Jurkat, Clone E6-1 (cell line): ENCODE results near the gene LMX1A. TPM values are rescaled to one million over a fixed set of nuclear protein-coding genes. Genes with fewer than 3 reads are reported as not detected.

Experiments
- DNase-seq: peaks from one replicate; pipeline ENCODE4 v3.0.0-alpha.2; 2011; ENCODE audit warnings: low read depth, low spot score
- H3K4me3 ChIP-seq: 2 replicates; pipeline ENCODE4 v1.5.1; 2011; ENCODE audit warnings: mild to moderate bottlenecking, low read length, control low read depth, moderate library complexity
- polyA plus RNA-seq: library from polyadenylated mRNA; unstranded; fragments of >200 nt; gene quantifications from one replicate; pipeline ENCODE4 v1.2.1, GENCODE V29; 2012; ENCODE audit warnings: missing spikeins; ENCODE audit not compliant: insufficient read length, insufficient read depth

The LMX1A gene
- polyA plus RNA-seq, result not detected

GRCh38 chr1:165355977-165356811 lies at the start of gene LMX1A:
Gene LMX1A, minus strand, starts transcription at chr1:165356715. Its CDS starts 1,156 bp downstream, at chr1:165355559.
- H3K4me3 ChIP-seq, result no peak within 1 kb of the TSS
- DNase-seq, result no peak

- DNase-seq, result peak; percentile 8
- no peak overlapping the region for H3K4me3 ChIP-seq
Observed at GRCh38 chr1:165403835-165404482, 47.4 kb upstream of the LMX1A start.

DNA sequence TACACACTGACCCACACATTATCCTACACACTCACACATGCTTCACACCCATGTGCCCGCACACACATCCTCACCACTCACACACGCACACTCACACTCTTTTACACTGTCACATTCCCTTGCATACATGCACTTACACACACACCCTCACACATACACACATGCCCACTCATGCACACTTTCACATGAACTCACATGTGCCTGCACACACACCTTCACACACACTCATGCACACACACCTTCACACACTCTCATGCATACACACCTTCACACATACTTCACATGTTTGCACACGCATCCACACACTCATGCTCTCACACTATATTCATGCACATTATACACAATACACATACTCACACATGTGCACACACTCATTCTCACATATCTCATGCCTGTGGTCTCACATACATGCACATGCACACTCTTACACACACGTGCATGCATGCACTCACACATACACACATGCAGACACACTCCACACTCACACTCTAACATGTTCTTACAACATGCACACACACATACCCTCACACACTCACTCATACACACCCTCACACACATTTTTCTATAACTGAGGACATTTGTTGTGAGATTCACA lies 46.1 kb upstream of the LMX1A start:
- DNase-seq, result no peak
- no peak overlapping the region for H3K4me3 ChIP-seq

DNA sequence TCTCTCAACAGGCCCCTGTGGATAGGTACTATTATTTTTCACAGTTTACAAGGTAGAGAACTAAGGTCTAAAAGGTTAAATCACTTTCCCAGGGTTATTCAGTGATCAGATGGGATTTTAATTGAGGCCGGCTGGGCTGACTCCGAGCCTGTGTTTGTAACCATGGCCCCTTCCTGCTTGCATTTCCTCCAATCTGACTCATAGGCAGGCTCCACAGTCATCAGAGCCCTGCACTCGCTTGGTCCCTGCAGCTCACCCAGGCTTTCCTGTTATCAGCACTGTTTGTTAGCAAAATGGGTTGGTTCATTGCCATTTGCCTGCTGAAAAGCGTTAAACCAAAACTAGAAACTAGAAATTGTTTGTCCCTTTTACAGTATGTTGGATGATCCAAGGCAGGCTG lies 41.4 kb upstream of the LMX1A start:
- H3K4me3 ChIP-seq, result no peak overlapping the region
- no peak for DNase-seq

GRCh38 chr1:165395901-165396300 lies 39.4 kb upstream of the LMX1A start:
- no peak overlapping the region for H3K4me3 ChIP-seq
- no peak for DNase-seq

GRCh38 chr1:165395478-165395877 lies 39.0 kb upstream of the LMX1A start:
- H3K4me3 ChIP-seq, result no peak overlapping the region

GRCh38 chr1:165392634-165393571 lies 36.4 kb upstream of the LMX1A start:
- H3K4me3 ChIP-seq, result no peak overlapping the region

More at GRCh38 chr1:165395478-165395877, 39.0 kb upstream of the LMX1A start:
- no peak for DNase-seq

DNA sequence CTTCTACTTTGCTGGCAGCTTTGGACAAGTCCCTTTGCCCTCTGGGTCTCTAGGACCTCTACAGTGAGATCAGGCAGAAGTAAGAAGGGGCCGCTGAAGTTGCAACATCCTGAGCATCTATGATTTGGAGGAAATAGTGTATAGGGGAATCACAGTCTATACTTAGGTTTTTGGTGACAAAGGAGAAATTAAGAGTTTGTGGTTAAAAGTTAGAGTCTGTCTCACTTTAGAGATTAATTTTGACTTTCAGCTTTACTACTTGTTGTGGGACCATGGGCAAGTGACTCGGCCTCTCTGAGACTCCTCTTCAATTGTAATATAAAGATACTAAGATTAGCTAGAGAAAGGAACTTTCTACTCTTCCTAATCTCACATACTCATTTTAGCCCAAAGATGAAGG lies 33.1 kb upstream of the LMX1A start:
- H3K4me3 ChIP-seq, result no peak overlapping the region
- no peak for DNase-seq

More at GRCh38 chr1:165392634-165393571, 36.4 kb upstream of the LMX1A start:
- peak; percentile 95 for DNase-seq

DNA sequence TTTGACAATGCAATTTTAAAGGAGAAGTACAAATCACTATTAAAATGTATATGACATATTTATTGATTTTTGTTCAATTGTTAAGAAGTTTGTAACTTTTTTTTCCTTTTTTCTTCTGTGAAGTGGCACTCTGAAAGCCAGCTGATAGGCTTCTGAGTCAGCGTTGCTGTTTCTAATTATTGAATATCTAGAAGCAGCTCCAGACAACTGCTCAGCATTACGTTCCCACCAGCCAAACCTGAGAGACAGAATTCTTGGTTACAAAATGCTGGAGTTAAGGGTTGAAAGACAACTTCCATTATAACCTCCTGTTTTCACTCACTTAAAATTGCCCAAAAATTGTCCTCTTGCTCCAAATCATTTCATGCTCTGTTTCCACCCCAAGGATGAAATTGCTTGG lies 31.4 kb upstream of the LMX1A start:
- no peak overlapping the region for H3K4me3 ChIP-seq
- DNase-seq, result no peak

DNA sequence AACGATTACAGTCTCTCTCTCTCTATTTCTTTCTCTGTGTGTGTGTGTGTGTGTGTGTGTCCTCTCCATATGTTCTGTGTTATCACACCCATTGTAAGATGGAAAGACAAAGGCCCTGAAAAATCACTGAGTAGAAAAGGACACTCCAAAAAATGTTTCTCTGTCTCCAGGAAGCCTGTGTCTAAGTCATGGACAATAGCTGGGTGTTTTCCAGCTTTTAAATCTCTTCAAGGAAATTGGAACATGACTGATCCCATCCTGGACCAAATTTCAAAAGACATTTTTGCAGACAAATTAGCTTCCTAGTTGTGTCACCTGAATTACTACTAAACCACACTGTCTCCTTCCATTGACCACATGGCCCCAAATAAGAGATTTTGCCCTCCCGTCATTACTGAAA lies 31.0 kb upstream of the LMX1A start:
- H3K4me3 ChIP-seq, result no peak overlapping the region
- no peak for DNase-seq

GRCh38 chr1:165383599-165384405 lies 27.3 kb upstream of the LMX1A start:
- no peak overlapping the region for H3K4me3 ChIP-seq
- DNase-seq, result no peak

- H3K4me3 ChIP-seq, result no peak overlapping the region
- DNase-seq, result no peak
Observed at GRCh38 chr1:165383067-165383466, 26.6 kb upstream of the LMX1A start.

DNA sequence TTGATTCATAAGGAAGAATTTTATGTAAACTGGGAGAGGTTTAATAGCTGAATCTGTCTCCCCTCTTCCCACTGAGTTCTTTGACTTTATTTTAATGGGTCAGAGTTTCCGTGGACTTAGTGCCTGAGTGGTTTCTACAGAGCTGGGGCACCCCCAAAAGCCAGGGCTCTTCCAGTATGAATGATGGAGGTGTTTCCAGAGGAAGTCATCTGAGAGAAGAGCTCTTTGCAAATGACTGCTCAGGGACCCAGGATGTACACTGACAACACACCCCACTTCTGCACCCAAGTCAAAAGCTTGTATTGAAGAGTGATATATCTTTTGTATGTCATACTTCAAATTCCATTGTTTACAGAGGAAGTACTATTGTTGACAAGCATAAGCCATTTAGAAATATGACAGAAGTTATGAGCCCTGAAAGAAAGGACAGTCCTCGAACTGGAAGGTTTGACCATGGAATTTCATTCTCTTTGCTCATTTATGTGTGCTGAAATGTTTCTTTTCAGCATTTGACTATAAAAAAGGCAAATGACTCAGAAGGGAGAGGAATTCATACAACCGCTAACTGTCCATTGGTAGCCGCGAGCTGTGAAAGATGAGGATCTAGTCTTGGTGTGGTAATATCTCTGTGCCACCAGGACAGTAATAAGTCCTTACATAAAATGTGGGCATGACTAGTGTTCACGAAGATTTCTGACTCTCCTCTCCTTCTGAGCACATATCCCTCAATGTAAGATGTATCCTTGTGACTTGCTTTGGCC lies 25.4 kb upstream of the LMX1A start:
- H3K4me3 ChIP-seq, result no peak overlapping the region
- no peak for DNase-seq

DNA sequence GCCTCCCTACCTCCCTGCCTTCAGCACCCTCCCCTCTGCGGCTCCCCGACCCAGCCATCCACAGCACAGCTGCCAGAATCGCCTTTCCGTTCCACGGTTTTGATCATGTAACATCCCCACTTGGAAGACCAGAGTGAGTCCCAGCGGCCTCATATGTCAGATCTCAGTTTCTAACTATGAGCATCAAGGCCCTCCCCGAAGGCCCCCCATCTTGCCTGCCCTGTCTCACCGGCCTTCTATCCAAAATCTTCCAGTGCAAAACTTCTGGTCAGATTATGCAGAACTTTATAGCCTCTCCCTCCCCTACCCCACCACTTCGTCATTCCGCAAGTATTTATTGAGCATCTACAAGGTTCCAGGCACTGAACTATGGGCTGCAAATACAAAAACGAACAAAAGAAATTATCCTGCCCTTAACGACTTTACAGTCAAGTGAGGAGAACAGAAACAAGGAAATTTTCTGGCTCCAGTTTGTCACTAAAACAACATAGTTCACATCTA lies 20.3 kb upstream of the LMX1A start:
- no peak for DNase-seq
- no peak overlapping the region for H3K4me3 ChIP-seq

DNA sequence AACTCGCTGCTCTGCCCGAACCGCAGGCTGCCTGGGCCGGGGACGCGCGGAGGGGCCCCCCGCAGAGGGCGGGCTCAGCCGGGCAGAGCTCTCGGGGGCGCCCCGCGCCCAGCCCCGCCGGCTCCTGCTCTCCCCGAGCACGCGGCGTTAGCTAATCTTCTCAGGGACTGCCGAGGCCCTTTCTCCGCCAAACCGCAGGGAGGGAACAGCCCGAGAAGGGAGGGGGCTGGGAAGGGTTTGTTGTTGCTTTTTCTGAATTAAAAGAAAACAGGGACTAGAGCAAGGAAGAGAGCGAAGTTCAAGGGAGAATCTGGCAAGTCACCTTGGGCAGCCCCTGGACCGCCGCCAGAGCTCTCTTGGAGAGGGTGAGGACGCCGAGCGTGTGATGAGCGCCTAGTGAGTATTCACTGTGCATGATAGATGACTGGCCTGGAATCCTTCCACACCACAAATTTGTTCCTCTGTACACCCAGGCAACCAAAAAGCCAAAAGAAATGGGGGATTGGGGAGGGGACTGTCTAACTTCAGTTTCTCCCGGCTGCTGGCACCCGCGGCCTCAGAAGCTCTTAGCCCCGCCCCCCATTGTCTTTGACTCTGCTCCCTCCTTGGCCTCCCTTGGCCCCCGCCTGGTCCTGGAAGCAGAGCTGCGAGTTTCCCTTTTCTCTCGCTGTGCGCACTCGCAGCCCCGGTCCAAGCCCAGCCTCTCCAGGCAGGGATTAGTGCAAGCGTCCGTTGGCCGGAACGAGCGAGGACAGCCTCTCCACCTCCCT lies 19.7 kb upstream of the LMX1A start:
- DNase-seq, result no peak
- H3K4me3 ChIP-seq, result no peak overlapping the region

- no peak overlapping the region for H3K4me3 ChIP-seq
- DNase-seq, result no peak
Observed at GRCh38 chr1:165375623-165376022, 19.1 kb upstream of the LMX1A start.
